ENCODE measurements around the gene GPR78.

DNA sequence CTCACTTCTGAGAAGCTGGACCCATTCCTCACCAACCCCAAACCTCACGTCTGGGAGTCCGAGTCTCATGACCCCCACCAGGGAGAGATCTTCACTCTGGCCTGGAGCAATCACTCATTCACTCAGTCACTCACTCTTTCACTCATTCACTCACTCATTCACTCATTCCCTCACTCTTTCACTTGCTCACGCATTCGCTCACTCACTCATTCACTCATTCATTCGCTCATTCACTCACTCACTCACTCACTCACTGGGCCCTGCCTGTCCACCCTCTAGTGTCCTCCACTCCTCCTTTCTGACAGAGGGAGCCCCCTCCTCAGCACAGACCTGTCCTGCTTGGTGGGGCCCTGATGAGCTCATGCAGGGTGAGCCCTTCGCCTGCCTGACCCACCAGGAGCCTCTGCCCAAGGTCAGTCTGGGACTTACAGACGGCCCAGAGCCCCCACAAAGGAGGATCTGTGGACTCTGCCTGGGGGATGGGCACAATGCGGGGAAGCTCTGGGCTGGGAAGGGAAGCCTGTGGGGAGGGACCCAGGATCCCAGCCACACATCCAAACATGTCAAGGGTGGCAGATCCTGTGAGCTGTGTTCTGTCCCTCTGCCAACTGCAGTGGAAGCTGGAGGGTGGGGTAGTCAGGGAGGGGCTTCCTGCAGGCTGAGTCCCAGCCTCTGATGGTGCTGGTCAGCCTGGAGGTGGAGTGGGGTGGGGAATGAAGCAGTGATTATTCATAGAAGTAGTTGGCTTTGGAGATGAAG is 30.8 kb downstream of the GPR78 start:
- TF ChIP-seq, protein P1, sequence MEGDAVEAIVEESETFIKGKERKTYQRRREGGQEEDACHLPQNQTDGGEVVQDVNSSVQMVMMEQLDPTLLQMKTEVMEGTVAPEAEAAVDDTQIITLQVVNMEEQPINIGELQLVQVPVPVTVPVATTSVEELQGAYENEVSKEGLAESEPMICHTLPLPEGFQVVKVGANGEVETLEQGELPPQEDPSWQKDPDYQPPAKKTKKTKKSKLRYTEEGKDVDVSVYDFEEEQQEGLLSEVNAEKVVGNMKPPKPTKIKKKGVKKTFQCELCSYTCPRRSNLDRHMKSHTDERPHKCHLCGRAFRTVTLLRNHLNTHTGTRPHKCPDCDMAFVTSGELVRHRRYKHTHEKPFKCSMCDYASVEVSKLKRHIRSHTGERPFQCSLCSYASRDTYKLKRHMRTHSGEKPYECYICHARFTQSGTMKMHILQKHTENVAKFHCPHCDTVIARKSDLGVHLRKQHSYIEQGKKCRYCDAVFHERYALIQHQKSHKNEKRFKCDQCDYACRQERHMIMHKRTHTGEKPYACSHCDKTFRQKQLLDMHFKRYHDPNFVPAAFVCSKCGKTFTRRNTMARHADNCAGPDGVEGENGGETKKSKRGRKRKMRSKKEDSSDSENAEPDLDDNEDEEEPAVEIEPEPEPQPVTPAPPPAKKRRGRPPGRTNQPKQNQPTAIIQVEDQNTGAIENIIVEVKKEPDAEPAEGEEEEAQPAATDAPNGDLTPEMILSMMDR (IDR thresholded peaks at IDR 0.05): no peak
- TF ChIP-seq EZH2 (IDR thresholded peaks at IDR 0.05): no peak

Data from neural progenitor cell (in vitro differentiated cells).